Endothelial cell (in vitro differentiated cells): ENCODE measurements around the gene PKP3. TPM values are rescaled to one million over a fixed set of nuclear protein-coding genes. Genes with fewer than 3 reads are reported as not detected.
A peak's percentile ranks its signal among the peaks of the same experiment; 100 is the strongest.

Source experiments
- DNase-seq: peaks from one replicate; pipeline ENCODE4 v3.0.0; 2021; ENCODE audit warnings: low spot score
- H3K27ac Mint-ChIP-seq: one replicate; pipeline ENCODE4 v1.8.0; 2021; ENCODE audit warnings: mixed read lengths, inconsistent platforms; ENCODE audit not compliant: unreplicated experiment
- H3K27me3 Mint-ChIP-seq: one replicate; pipeline ENCODE4 v1.8.0; 2021; ENCODE audit warnings: mild to moderate bottlenecking, moderate library complexity, mixed read lengths, inconsistent platforms; ENCODE audit not compliant: unreplicated experiment
- H3K36me3 Mint-ChIP-seq: one replicate; pipeline ENCODE4 v1.8.0; 2021; ENCODE audit warnings: mild to moderate bottlenecking, low read depth, mixed read lengths, inconsistent platforms; ENCODE audit not compliant: unreplicated experiment
- H3K4me1 Mint-ChIP-seq: one replicate; pipeline ENCODE4 v1.8.0; 2021; ENCODE audit warnings: mild to moderate bottlenecking, mixed read lengths, inconsistent platforms; ENCODE audit not compliant: unreplicated experiment
- H3K4me3 Mint-ChIP-seq: one replicate; pipeline ENCODE4 v1.8.0; 2021; ENCODE audit warnings: mild to moderate bottlenecking, mixed read lengths, inconsistent platforms; ENCODE audit not compliant: unreplicated experiment
- H3K9me3 Mint-ChIP-seq: one replicate; pipeline ENCODE4 v1.8.0; 2021; ENCODE audit warnings: mixed read lengths, inconsistent platforms; ENCODE audit not compliant: unreplicated experiment
- CTCF ChIP-seq: fragments of 200-600 bp; sonication (generic); IDR thresholded peaks from one replicate; pipeline ENCODE4 v1.5.0; 2021; ENCODE audit warnings: antibody characterized with exemption; ENCODE audit not compliant: unreplicated experiment
- total RNA-seq: library from RNA; stranded (reverse); fragmentation: NEBNext Ultra II Directional; extraction: Animal tissue kit (Norgen Biotek cat#: 25700); gene quantifications from one replicate; pipeline ENCODE4 v1.2.1, GENCODE V29; 2021; ENCODE audit not compliant: unreplicated experiment

Gene PKP3
- total RNA-seq, 1 donor from 2014 or later = 0.49 TPM

- Mint-ChIP-seq H3K4me3 (no peak overlapping the region), H3K27me3 (peaks cover 8% of the 10 kb centered on the region), H3K9me3 (no peaks in the 10 kb centered on the region), H3K27ac (no peak overlapping the region), H3K4me1 (no peaks in the 10 kb centered on the region), H3K36me3 (peaks cover 11% of the 10 kb centered on the region)
- no peak for DNase-seq
- TF ChIP-seq CTCF = no peak
Observed at GRCh38 chr11:380996-381395, 13.0 kb upstream of the PKP3 start.

- H3K9me3 Mint-ChIP-seq = peaks cover 1% of the 10 kb centered on the region
- TF ChIP-seq CTCF = no peak
- peaks cover 9% of the 10 kb centered on the region for H3K27me3 Mint-ChIP-seq
- no peak overlapping the region for H3K4me3 Mint-ChIP-seq
- H3K27ac Mint-ChIP-seq = no peak overlapping the region
- no peaks in the 10 kb centered on the region for H3K4me1 Mint-ChIP-seq
- peaks cover 12% of the 10 kb centered on the region for H3K36me3 Mint-ChIP-seq
- DNase-seq = no peak
Observed at GRCh38 chr11:381501-382072, 12.4 kb upstream of the PKP3 start.

- Mint-ChIP-seq H3K36me3 (peaks cover 18% of the 10 kb centered on the region), H3K4me1 (no peaks in the 10 kb centered on the region), H3K9me3 (peaks cover 7% of the 10 kb centered on the region), H3K27ac (no peak overlapping the region), H3K27me3 (peaks cover 12% of the 10 kb centered on the region), H3K4me3 (no peak overlapping the region)
- no peak for TF ChIP-seq CTCF
- no peak for DNase-seq
Observed at GRCh38 chr11:382081-382629, 11.9 kb upstream of the PKP3 start.

- no peak for TF ChIP-seq CTCF
- Mint-ChIP-seq H3K27ac (no peak overlapping the region), H3K27me3 (peaks cover 20% of the 10 kb centered on the region), H3K4me3 (peak overlapping the region; percentile 20), H3K9me3 (peaks cover 9% of the 10 kb centered on the region), H3K36me3 (peaks cover 22% of the 10 kb centered on the region), H3K4me1 (peaks cover 4% of the 10 kb centered on the region)
- no peak for DNase-seq
Observed at GRCh38 chr11:383431-383830, 10.6 kb upstream of the PKP3 start.

- TF ChIP-seq CTCF = no peak
- no peak for DNase-seq
- H3K9me3 Mint-ChIP-seq = peaks cover 9% of the 10 kb centered on the region
- H3K27ac Mint-ChIP-seq = no peak overlapping the region
- H3K27me3 Mint-ChIP-seq = peaks cover 17% of the 10 kb centered on the region
- no peak overlapping the region for H3K4me3 Mint-ChIP-seq
- H3K4me1 Mint-ChIP-seq = peaks cover 4% of the 10 kb centered on the region
- peaks cover 18% of the 10 kb centered on the region for H3K36me3 Mint-ChIP-seq
Observed at GRCh38 chr11:384511-384910, 9.5 kb upstream of the PKP3 start.
